Psoas muscle (tissue), 8 donors: ENCODE data around the gene MROH7. TPM values are rescaled to one million over a fixed set of nuclear protein-coding genes. Genes with fewer than 3 reads are reported as not detected.

ENCODE experiments used
- ATAC-seq, 4 donors: fragments of 200-7000 bp; cut with Tn5 transposase; one replicate each; pipeline ENCODE4 v1.9.1; 2020; ENCODE audit warnings: moderate library complexity in 3 of 4, mild to moderate bottlenecking in 2 of 4
- DNase-seq, 2 donors: peaks; one replicate each; pipeline ENCODE4 v3.0.0-alpha.2; 2020
- H3K27ac ChIP-seq: fragments of 200-600 bp; one replicate; pipeline ENCODE4 v1.8.0; 2022
- H3K27me3 ChIP-seq, 3 donors: fragments of 200-600 bp in 1 of 3; one replicate each; pipeline versions ENCODE4 v1.6.1 to v1.8.0; 2013 to 2022; ENCODE audit warnings: low read length in 2 of 3, mild to moderate bottlenecking in 2 of 3, moderate library complexity in 1 of 3; ENCODE audit not compliant: insufficient read depth in 3 of 3
- H3K36me3 ChIP-seq, 2 donors: fragments of 200-600 bp in 1 of 2; one replicate each; pipeline versions ENCODE4 v1.6.1 to v1.8.0; 2013 to 2022; ENCODE audit warnings: low read depth in 1 of 2, mild to moderate bottlenecking in 1 of 2, moderate library complexity in 1 of 2; ENCODE audit not compliant: insufficient read depth in 1 of 2
- H3K4me1 ChIP-seq: fragments of 200-600 bp; one replicate; pipeline ENCODE4 v1.8.0; 2022
- H3K4me3 ChIP-seq: fragments of 200-600 bp; one replicate; pipeline ENCODE4 v1.8.0; 2022; ENCODE audit warnings: mild to moderate bottlenecking
- H3K9me3 ChIP-seq: fragments of 200-600 bp; one replicate; pipeline ENCODE4 v1.8.0; 2022
- CTCF ChIP-seq: fragments of 200-600 bp; IDR thresholded peaks from one replicate; pipeline ENCODE4 v1.8.0; 2022; ENCODE audit warnings: antibody characterized with exemption
- WGBS, 3 donors: extraction: QIAGEN DNeasy Blood & Tissue Kit; methylation state at CpG; one replicate each; pipeline versions ENCODE4 v1.1.6 to v1.1.7; 2013; 5-methylcytosine and 5-hydroxymethylcytosine counted together
- intact Hi-C, 2 donors: fragments of 100-400 bp; cut with DNase I; formaldehyde crosslinking; loops; one replicate each; pipeline versions ENCODE4 v1.11.0 to v1.14.2; 2022
- polyA plus RNA-seq, 3 donors: library from polyadenylated mRNA; stranded (reverse); fragments of 200-250 nt; gene quantifications; one replicate each; pipeline ENCODE4 v1.2.3, GENCODE V29; 2013
- total RNA-seq, 4 donors: library from RNA; stranded (reverse); fragmentation: NEBNext Ultra II Directional in 2 of 4; extraction: Animal tissue kit (Norgen Biotek cat#: 25700) in 2 of 4; gene quantifications; one replicate each; pipeline versions ENCODE4 v1.2.1 to v1.2.4, GENCODE V29; 2021 to 2023
- donor health status: healthy with polysubstance abuse.
- donor health status: DM: no; HTN: no; CAD: no; lungs with moderate emphysema.
- donor health status: Bipolar disorder and iron deficiency.
- donor health status: healthy.
- donor health status: DM: yes; HTN: yes; CAD: no.
- donor health status: DM: no; HTN: no; CAD: no.
- donor health status: DM: no; HTN: no; CAD: no.
- donor health status: DM: yes; HTN: yes; CAD: no.

Gene MROH7
- total and polyA plus RNA-seq, 7 donors = 0.05 to 7.0 (median 1.1) TPM

DNA sequence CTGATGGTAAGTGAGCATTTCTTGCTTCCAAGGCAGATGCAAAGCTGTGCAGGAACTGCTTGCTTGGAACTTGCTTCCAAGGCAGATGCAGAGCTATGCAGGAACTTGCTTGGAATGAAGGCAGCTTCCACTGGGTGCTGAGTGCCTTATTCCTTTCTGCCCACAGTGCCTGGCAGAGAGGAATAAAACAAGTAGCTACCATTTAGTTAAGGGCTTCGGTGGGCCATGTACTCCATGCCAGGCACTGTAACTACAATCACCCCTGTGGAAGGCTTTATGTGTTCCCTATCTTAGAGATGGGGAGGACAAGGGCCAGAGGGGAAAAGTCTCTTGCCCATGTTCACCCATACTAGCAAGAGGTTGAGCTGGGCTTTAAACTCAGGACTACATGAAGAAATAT, 8.3 kb downstream of the MROH7 start:
- WGBS, 3 donors = 79 to 88% (median 86%) methylated on average over 1 of the region's 1 CpG
- Histone ChIP-seq H3K9me3 (no peaks in the 10 kb centered on the region), H3K4me1 (peaks cover 7% of the 10 kb centered on the region), H3K4me3 (no peak overlapping the region), H3K27me3 (no peaks in the 10 kb centered on the region), H3K36me3 (peaks cover 0 to 18% of the 10 kb centered on the region in 2 donors), H3K27ac (no peak overlapping the region)
- no peak for TF ChIP-seq CTCF
- ATAC-seq (no peak), DNase-seq (no peak)
- intact Hi-C loops = no loop called here

- Histone ChIP-seq H3K4me1 (peaks cover 7% of the 10 kb centered on the region), H3K27me3 (no peaks in the 10 kb centered on the region), H3K36me3 (peaks cover 0 to 18% of the 10 kb centered on the region in 2 donors), H3K27ac (no peak overlapping the region), H3K9me3 (no peaks in the 10 kb centered on the region), H3K4me3 (no peak overlapping the region)
- ATAC-seq (no peak), DNase-seq (no peak)
- intact Hi-C loops = no loop called here
- WGBS, 3 donors = 82 to 90% (median 83%) methylated on average over 3 of the region's 3 CpGs
- no peak for TF ChIP-seq CTCF
Measured at GRCh38 chr1:54650417-54650816, 8.8 kb downstream of the MROH7 start.

GRCh38 chr1:54651608-54652007, 10.0 kb downstream of the MROH7 start:
- DNase-seq = no peak

DNA sequence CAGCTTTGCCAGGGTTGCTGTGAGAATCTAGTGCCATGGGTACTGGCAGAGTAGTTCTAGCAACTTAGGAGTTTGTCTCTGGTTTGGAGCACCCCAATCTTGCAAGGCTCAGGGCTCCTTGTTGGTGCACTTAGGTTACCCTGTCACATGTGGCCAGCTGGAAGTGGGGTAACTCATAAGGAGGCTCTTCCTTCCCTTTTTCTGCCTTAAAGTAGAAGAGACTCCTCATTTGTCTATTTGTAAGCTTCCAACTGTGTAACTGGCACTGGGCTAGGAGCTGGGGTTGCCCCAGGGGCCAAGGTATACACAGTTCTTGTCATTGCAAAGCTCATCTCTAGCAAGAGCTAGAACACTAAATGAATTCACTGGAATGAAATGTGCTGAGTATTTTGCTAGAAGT, 10.6 kb downstream of the MROH7 start:
- H3K36me3 ChIP-seq = peaks cover 0 to 24% of the 10 kb centered on the region in 2 donors
- DNase-seq = no peak
- intact Hi-C loops = no loop called here
- ATAC-seq = no peak
- no peak overlapping the region for H3K27ac ChIP-seq
- H3K4me3 ChIP-seq = no peak overlapping the region
- H3K27me3 ChIP-seq = no peaks in the 10 kb centered on the region
- H3K9me3 ChIP-seq = no peaks in the 10 kb centered on the region
- no peaks in the 10 kb centered on the region for H3K4me1 ChIP-seq
- TF ChIP-seq CTCF = no peak

More at GRCh38 chr1:54651608-54652007, 10.0 kb downstream of the MROH7 start:
- Histone ChIP-seq H3K27ac (no peak overlapping the region), H3K27me3 (no peaks in the 10 kb centered on the region), H3K9me3 (no peaks in the 10 kb centered on the region), H3K36me3 (peaks cover 0 to 19% of the 10 kb centered on the region in 2 donors), H3K4me1 (no peaks in the 10 kb centered on the region), H3K4me3 (no peak overlapping the region)
- ATAC-seq = no peak
- WGBS, 3 donors = 71 to 90% (median 84%) methylated on average over 3 of the region's 3 CpGs
- intact Hi-C loops = no loop called here
- no peak for TF ChIP-seq CTCF

DNA sequence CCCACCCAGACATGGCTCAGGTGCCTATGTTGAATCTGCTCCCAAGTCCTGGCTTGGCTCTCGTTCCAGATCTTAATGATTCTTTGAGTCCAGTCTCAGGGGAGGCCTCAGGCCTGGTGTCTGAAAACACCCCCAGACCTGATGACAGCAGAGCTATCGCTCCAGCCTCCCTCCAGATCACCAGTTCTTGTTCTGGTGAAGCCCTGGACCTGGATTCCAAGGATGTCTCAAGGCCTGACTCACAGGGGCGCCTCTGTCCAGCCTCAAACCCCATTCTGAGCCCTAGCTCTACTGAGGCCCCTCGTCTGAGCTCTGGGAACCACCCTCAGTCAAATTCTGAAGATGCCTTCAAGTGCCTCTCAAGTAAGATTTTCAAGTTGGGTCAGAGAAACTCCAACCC, 11.4 kb downstream of the MROH7 start:
- Histone ChIP-seq H3K36me3 (peaks cover 0 to 32% of the 10 kb centered on the region in 2 donors), H3K27ac (no peak overlapping the region), H3K4me1 (no peaks in the 10 kb centered on the region), H3K4me3 (no peak overlapping the region), H3K27me3 (no peaks in the 10 kb centered on the region), H3K9me3 (peaks cover 3% of the 10 kb centered on the region)
- no peak for ATAC-seq
- no peak for DNase-seq
- no peak for TF ChIP-seq CTCF
- intact Hi-C loops = no loop called here
- 87 to 94% (median 88%) methylated on average over 4 of the region's 4 CpGs for WGBS, 3 donors
